H1 (cell line): ENCODE measurements around the gene CPT1A. TPM values are rescaled to one million over a fixed set of nuclear protein-coding genes. Genes with fewer than 3 reads are reported as not detected.

ENCODE experiments used
- CTCF ChIA-PET: fragments of 300-600 bp; sonication (Branson Sonifier 250); formaldehyde crosslinking; loops from one replicate; lab custom pipeline; 2021; ENCODE audit not compliant: partially characterized antibody; lab: Charles Lee
- POLR2A ChIA-PET: fragments of 300-600 bp; sonication (Branson Sonifier 250); formaldehyde crosslinking; loops from one replicate; lab custom pipeline; 2021; ENCODE audit warnings: inconsistent platforms; ENCODE audit not compliant: partially characterized antibody; lab: Charles Lee
- DNase-seq, 2 experiments: peaks; one replicate each; pipeline versions ENCODE4 v3.0.0 to v3.0.0-alpha.2; 2010 to 2022; ENCODE audit warnings: low spot score in 2 of 2, low read depth in 1 of 2, mixed read lengths in 1 of 2
- FAIRE-seq: peaks from 2 replicates; lab custom pipeline; 2011; peaks lifted over from hg19 to GRCh38; lab: Jason Lieb, UNC
- H2AFZ ChIP-seq: 2 replicates; pipeline ENCODE4 v1.8.1; 2012; ENCODE audit warnings: low read length, inconsistent platforms
- H2AK5ac ChIP-seq: 2 replicates; pipeline ENCODE4 v1.6.1; 2013; ENCODE audit warnings: low read depth, low read length
- H2BK120ac ChIP-seq: replicated peaks from 2 replicates; pipeline ENCODE3; 2013; ENCODE audit warnings: low read depth, low read length, inconsistent platforms
- H2BK12ac ChIP-seq: 2 replicates; pipeline ENCODE4 v1.6.1; 2013; ENCODE audit warnings: low read depth, low read length
- H2BK15ac ChIP-seq: 2 replicates; pipeline ENCODE4 v1.6.1; 2013; ENCODE audit warnings: low read length
- H2BK20ac ChIP-seq: 2 replicates; pipeline ENCODE4 v1.6.1; 2013; ENCODE audit warnings: low read length
- H2BK5ac ChIP-seq: 2 replicates; pipeline ENCODE4 v1.6.1; 2013; ENCODE audit warnings: low read depth, low read length
- H3K14ac ChIP-seq: 2 replicates; pipeline ENCODE4 v1.6.1; 2013; ENCODE audit warnings: inconsistent platforms; ENCODE audit not compliant: insufficient read length
- H3K18ac ChIP-seq: 2 replicates; pipeline ENCODE4 v1.6.1; 2013; ENCODE audit warnings: low read length; ENCODE audit errors: extremely low read depth
- H3K23ac ChIP-seq: 2 replicates; pipeline ENCODE4 v1.6.1; 2013; ENCODE audit warnings: inconsistent platforms; ENCODE audit not compliant: insufficient read length
- H3K23me2 ChIP-seq: 2 replicates; pipeline ENCODE4 v1.6.1; 2013; ENCODE audit warnings: low read depth, low read length
- H3K27ac ChIP-seq: 2 replicates; pipeline ENCODE4 v1.6.1; 2011; ENCODE audit warnings: low read depth, low read length, inconsistent platforms
- H3K27me3 ChIP-seq, 4 experiments: replicated peaks in 1 of 4; 1 replicate in 1 of 4; 2 replicates in 3 of 4; pipeline versions ENCODE4 v1.6.1 to v1.8.1; 2011 to 2013; ENCODE audit warnings: low read length in 3 of 4, mild to moderate bottlenecking in 3 of 4, inconsistent platforms in 2 of 4, mixed read lengths in 2 of 4, moderate library complexity in 1 of 4; ENCODE audit not compliant: control insufficient read depth in 3 of 4, insufficient read depth in 3 of 4; ENCODE audit errors: extremely low read depth in 1 of 4
- H3K36me3 ChIP-seq, 4 experiments: 2 replicates each; pipeline versions ENCODE4 v1.6.1 to v1.8.1; 2011 to 2013; ENCODE audit warnings: mild to moderate bottlenecking in 4 of 4, low read length in 3 of 4, moderate library complexity in 2 of 4, control low read depth in 1 of 4, inconsistent platforms in 1 of 4; ENCODE audit not compliant: insufficient read depth in 4 of 4, control insufficient read depth in 2 of 4
- H3K4ac ChIP-seq: replicated peaks from 2 replicates; pipeline ENCODE3; 2013; ENCODE audit warnings: low read length, low read depth, mixed read lengths, inconsistent platforms; ENCODE audit not compliant: insufficient read length
- H3K4me1 ChIP-seq, 4 experiments: replicated peaks in 1 of 4; 1 replicate in 1 of 4; 2 replicates in 3 of 4; pipeline versions ENCODE4 v1.6.1 to v1.8.1; 2011 to 2013; ENCODE audit warnings: low read length in 3 of 4, inconsistent platforms in 2 of 4, mixed read lengths in 1 of 4; ENCODE audit not compliant: insufficient read depth in 4 of 4, control insufficient read depth in 3 of 4
- H3K4me2 ChIP-seq, 2 experiments: 2 replicates each; pipeline versions ENCODE4 v1.6.1 to v1.8.1; 2011 to 2013; ENCODE audit warnings: low read depth in 2 of 2, low read length in 2 of 2, control low read depth in 1 of 2, inconsistent platforms in 1 of 2, mild to moderate bottlenecking in 1 of 2; ENCODE audit not compliant: insufficient read depth in 1 of 2
- H3K4me3 ChIP-seq, 4 experiments: fragments of 200-600, 300-600 bp in 1 of 4; sonication (generic), shearing (Covaris generic), sonication (Bioruptor Twin) in 1 of 4; 2 replicates each; pipeline versions ENCODE4 v1.5.1 to v1.8.1; 2011 to 2016; ENCODE audit warnings: low read length in 4 of 4, low read depth in 3 of 4, control low read depth in 2 of 4, inconsistent platforms in 2 of 4, mild to moderate bottlenecking in 2 of 4, mixed read lengths in 1 of 4, moderate library complexity in 1 of 4; ENCODE audit not compliant: insufficient read depth in 2 of 4; ENCODE audit errors: extremely low read depth in 1 of 4
- H3K56ac ChIP-seq: replicated peaks from 2 replicates; pipeline ENCODE3; 2013; ENCODE audit warnings: low read depth, mild to moderate bottlenecking, mixed read lengths, low read length, inconsistent platforms; ENCODE audit not compliant: insufficient read length
- H3K79me1 ChIP-seq: 2 replicates; pipeline ENCODE4 v1.6.1; 2013; ENCODE audit warnings: low read depth, low read length, control low read depth
- H3K79me2 ChIP-seq, 2 experiments: 2 replicates each; pipeline versions ENCODE4 v1.6.1 to v1.8.1; 2012 to 2013; ENCODE audit warnings: low read length in 2 of 2, mild to moderate bottlenecking in 2 of 2, inconsistent platforms in 1 of 2; ENCODE audit not compliant: insufficient read depth in 2 of 2, control insufficient read depth in 1 of 2
- H3K9ac ChIP-seq, 4 experiments: replicated peaks in 1 of 4; 1 replicate in 1 of 4; 2 replicates in 3 of 4; pipeline versions ENCODE4 v1.6.1 to v1.8.1; 2011 to 2013; ENCODE audit warnings: low read depth in 3 of 4, low read length in 3 of 4, control low read depth in 2 of 4, mild to moderate bottlenecking in 2 of 4, moderate library complexity in 2 of 4, inconsistent platforms in 1 of 4; ENCODE audit errors: extremely low read depth in 1 of 4
- H3K9me3 ChIP-seq, 2 experiments: 2 replicates each; pipeline versions ENCODE4 v1.6.1 to v1.8.1; 2012 to 2013; ENCODE audit warnings: mild to moderate bottlenecking in 2 of 2, moderate library complexity in 2 of 2, control low read depth in 1 of 2, inconsistent platforms in 1 of 2, low read depth in 1 of 2, low read length in 1 of 2, mixed read lengths in 1 of 2; ENCODE audit not compliant: insufficient read depth in 2 of 2
- H4K20me1 ChIP-seq, 2 experiments: replicated peaks in 1 of 2; 2 replicates each; pipeline versions ENCODE3 to v1.8.1; 2011 to 2013; ENCODE audit warnings: inconsistent platforms in 2 of 2, low read length in 2 of 2, mild to moderate bottlenecking in 1 of 2; ENCODE audit not compliant: insufficient read depth in 2 of 2, control insufficient read depth in 1 of 2
- H4K5ac ChIP-seq: 2 replicates; pipeline ENCODE4 v1.6.1; 2013; ENCODE audit warnings: low read length, low read depth, mixed read lengths, inconsistent platforms; ENCODE audit not compliant: insufficient read length
- H4K8ac ChIP-seq: 2 replicates; pipeline ENCODE4 v1.8.0; 2013; ENCODE audit warnings: mild to moderate bottlenecking, moderate library complexity, low read length, inconsistent platforms; ENCODE audit not compliant: insufficient read depth; ENCODE audit errors: extremely low read depth
- H4K91ac ChIP-seq: replicated peaks from 2 replicates; pipeline ENCODE3; 2013; ENCODE audit warnings: low read length, mixed read lengths, inconsistent platforms; ENCODE audit not compliant: insufficient read length
- USF2 ChIP-seq: IDR thresholded peaks from 2 replicates; pipeline ENCODE4 v1.6.1; 2011; ENCODE audit warnings: low read length, improper control_type of control experiment
- WGBS, 2 experiments: shearing (Covaris generic) in 1 of 2; methylation state at CpG; one replicate each; pipeline versions ENCODE4 v1.1.6 to v1.1.7; 2013 to 2015; ENCODE audit warnings: low lambda C conversion rate in 2 of 2, mixed read lengths in 2 of 2, inconsistent platforms in 1 of 2, low coverage in 1 of 2, missing lambda C conversion rate in 1 of 2; ENCODE audit not compliant: insufficient replicate concordance in 2 of 2, insufficient coverage in 1 of 2, insufficient read length in 1 of 2; ENCODE audit errors: extremely low coverage in 1 of 2, missing lambda C conversion rate in 1 of 2; 5-methylcytosine and 5-hydroxymethylcytosine counted together
- polyA plus RNA-seq, 7 experiments: library from polyadenylated mRNA; depleted of rRNA in 3 of 7; stranded (reverse) in 5 of 7; unstranded in 2 of 7; fragments of >200 nt in 5 of 7; fragments of 200-250 nt in 2 of 7; gene quantifications; 1 replicate in 5 of 7; 2 replicates in 1 of 7; 4 replicates in 1 of 7; pipeline versions ENCODE4 v1.2.1 to v1.2.3, GENCODE V29; 2011 to 2013; ENCODE audit warnings: missing spikeins in 2 of 7, mixed read lengths in 2 of 7
- total RNA-seq: library from RNA; stranded (reverse); fragmentation: NEBNext Ultra II Directional; extraction: Animal tissue kit (Norgen Biotek cat#: 25700); gene quantifications from 2 replicates; pipeline ENCODE4 v1.2.1, GENCODE V29; 2021

The CPT1A gene
- total and polyA plus RNA-seq, 2 of the 8 experiments (the other 6 are each of a cell fraction or from before 2014, with no cell fraction given), result 2.9 to 12.2 TPM

GRCh38 chr11:68783216-68783821, 58.4 kb downstream of the CPT1A start:
- Histone ChIP-seq H3K79me2 (no peaks in the 10 kb centered on the region), H2BK20ac (no peak overlapping the region), H3K79me1 (no peaks in the 10 kb centered on the region), H3K4me1 (peaks cover 0 to 4% (median 0%) of the 10 kb centered on the region in 4 experiments; a peak in 2 of 7 replicates), H2BK120ac (no peak overlapping the region), H3K18ac (no peak overlapping the region), H3K9ac (no peak overlapping the region), H3K4ac (no peak overlapping the region), H3K27me3 (no peaks in the 10 kb centered on the region), H3K23ac (no peak overlapping the region), H4K20me1 (no peaks in the 10 kb centered on the region), H4K8ac (peak overlapping the region; percentile 51; the same call in 1 of the 2 replicates), H3K14ac (no peak overlapping the region), H3K27ac (no peak overlapping the region), H2BK12ac (no peak overlapping the region), H2BK15ac (no peak overlapping the region), H2AFZ (no peak overlapping the region), H3K36me3 (no peaks in the 10 kb centered on the region), H3K4me3 (no peak overlapping the region), H2AK5ac (no peak overlapping the region), H3K23me2 (no peaks in the 10 kb centered on the region), H4K5ac (no peak overlapping the region), H3K4me2 (no peak overlapping the region), H2BK5ac (no peak overlapping the region), H3K56ac (no peak overlapping the region), H4K91ac (no peak overlapping the region), H3K9me3 (no peaks in the 10 kb centered on the region)
- POLR2A ChIA-PET, result interaction anchor here (1.2 kb wide), 1 partner anchor 12 kb away, joined by 3 read pairs; no protein-coding TSS in a partner anchor
- DNase-seq (no peak), FAIRE-seq (no peak)
- 91% methylated on average over 15 of the region's 16 CpGs; no CpG with 5 or more reads in 1 of the 2 experiments for whole genome bisulfite sequencing, 2 experiments
- TF ChIP-seq USF2, result no peak
- CTCF ChIA-PET, result interaction anchor here (0.8 kb wide), 1 partner anchor 36 kb away, joined by 3 read pairs; no protein-coding TSS in a partner anchor
